Activated CD4-positive, CD25-positive, alpha-beta regulatory T cell treated with anti-CD3 and anti-CD28 coated beads, Interleukin-2, amount 50 U/mL, for 72 hours (primary cell): ENCODE results near the gene RABGAP1.

Experiments used
- DNase-seq: peaks from one replicate; pipeline ENCODE4 v3.0.0; 2021

RABGAP1 gene

DNA sequence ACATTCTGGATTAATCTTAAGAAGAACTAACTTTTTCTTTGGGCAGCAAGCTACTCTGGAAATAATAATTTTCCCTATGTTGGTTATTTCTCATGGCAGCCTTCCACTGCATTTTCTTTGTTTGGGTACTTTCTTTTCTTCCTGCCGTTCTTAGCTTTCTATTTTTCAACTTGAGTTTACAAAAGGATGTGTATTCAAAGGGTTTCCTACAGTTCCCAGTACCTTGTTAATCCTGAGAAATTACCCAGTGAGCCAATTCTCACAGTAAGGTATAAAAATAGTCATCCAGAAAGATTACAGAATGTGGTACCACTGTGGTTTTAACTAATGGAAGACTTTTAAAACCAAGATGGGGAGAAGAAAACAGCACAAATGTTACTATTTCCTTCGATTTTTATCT is 112.9 kb downstream of the RABGAP1 start:
- no peak for DNase-seq

GRCh38 chr9:123058834-123059233 is 118.0 kb downstream of the RABGAP1 start:
- no peak for DNase-seq

GRCh38 chr9:123059472-123060220 is 118.8 kb downstream of the RABGAP1 start:
- no peak for DNase-seq

DNA sequence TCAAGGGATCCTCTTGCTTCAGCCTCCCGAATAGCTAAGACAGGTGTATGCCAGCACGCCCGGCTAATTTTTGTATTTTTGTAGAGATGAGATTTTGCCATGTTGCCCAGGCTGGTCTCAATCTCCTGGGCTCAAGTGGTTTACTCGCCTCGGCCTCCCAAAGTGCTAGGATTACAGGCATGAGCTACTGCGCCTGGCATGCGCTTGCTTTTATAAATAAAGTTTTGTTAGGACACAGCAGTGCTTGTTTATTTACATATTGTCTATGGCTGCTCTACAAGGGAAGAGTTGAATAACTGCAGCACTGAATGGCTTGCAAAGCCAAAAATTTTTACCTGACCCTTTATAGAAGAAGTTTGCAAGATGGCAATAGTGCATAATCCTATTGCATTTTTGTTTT is 120.4 kb downstream of the RABGAP1 start:
- no peak for DNase-seq

- no peak for DNase-seq
These were observed 121.7 kb downstream of the RABGAP1 start for GRCh38 chr9:123062351-123063176.

- no peak for DNase-seq
These were observed 122.4 kb downstream of the RABGAP1 start for GRCh38 chr9:123063177-123063598.

GRCh38 chr9:123063896-123064295 is 123.1 kb downstream of the RABGAP1 start:
- DNase-seq: no peak

DNA sequence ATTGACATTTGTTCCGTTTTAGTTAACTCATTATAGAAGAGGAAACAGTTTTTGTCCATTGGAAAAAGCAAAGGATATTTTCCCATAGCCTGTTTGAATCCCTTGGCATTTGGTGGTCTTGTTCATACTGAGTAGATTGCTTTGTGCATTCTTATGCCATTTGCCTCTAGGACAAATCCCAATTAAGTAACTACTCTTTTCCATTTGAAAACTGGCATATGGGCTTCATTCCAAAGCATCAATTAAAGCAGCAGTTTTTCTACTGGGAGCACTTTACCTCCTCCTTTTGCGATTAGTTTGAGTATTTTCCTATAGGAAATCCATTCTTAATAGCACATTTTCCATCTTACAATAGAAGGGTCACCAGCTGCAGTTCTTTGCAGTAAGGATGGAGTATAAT is 123.9 kb downstream of the RABGAP1 start:
- DNase-seq: no peak

- DNase-seq: no peak
These were observed 124.4 kb downstream of the RABGAP1 start for GRCh38 chr9:123065196-123065595.

GRCh38 chr9:123067136-123067535 is 126.3 kb downstream of the RABGAP1 start:
- DNase-seq: no peak

- no peak for DNase-seq
These were observed 128.2 kb downstream of the RABGAP1 start for GRCh38 chr9:123069010-123069481.

DNA sequence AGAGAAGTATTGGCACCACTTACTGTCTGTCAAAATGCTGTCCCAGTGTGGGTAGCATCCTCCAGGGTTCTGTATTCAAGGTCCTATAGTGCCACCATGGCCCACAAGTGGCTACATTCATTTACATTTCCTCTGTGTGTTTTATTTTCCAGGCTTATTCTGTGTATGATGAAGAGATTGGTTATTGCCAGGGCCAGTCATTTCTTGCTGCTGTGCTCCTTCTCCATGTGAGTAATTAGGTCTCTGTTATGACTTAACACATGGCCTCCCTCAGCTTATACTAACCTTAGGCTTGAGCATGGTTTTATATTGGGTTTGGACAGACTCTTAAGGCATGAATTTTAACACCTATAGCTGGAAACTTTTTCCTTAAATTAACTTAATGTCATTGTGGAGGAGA is 129.4 kb downstream of the RABGAP1 start:
- DNase-seq: no peak

GRCh38 chr9:123072407-123072995 is 131.7 kb downstream of the RABGAP1 start:
- no peak for DNase-seq

GRCh38 chr9:123073441-123073840 is 132.6 kb downstream of the RABGAP1 start:
- no peak for DNase-seq

- no peak for DNase-seq
These were observed 133.2 kb downstream of the RABGAP1 start for GRCh38 chr9:123073991-123074422.

DNA sequence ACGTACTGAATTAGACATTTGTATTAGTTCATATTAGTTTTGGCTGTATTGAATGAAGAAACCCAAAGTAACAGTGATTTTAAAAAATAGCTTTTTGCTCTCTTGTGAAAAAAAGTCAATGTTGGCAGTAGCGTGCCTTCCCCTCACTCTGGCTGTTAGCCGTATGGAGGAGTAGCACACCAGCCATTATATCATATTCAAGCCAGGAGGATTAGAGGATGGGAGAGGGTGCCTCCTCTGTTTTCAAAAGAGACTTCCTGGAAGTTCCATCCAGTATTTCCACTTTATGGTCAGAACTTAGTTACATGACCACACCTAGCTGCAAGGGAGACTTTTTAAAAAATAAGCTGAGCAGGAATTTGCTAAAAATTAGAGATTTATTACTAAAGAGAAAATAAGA is 133.8 kb downstream of the RABGAP1 start:
- DNase-seq: no peak

DNA sequence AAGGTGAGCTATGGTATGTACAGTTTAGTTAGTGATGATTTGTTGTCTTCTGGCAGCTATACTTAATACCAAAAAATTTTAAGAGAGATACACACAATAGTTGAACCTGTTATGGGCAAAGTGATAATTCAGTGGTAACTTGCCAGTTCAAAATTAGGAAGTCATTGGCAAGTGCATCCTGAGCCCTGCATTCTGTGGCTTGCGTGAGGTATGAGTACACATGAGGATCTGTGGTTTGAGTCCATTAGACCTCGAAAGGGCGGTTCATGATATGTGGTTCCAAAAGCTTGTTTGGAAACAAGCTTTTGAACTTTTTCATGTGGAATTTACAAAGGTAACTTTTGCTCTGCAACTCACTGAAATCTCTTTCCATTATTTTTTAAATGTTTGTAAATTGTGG is 139.6 kb downstream of the RABGAP1 start:
- no peak for DNase-seq

DNA sequence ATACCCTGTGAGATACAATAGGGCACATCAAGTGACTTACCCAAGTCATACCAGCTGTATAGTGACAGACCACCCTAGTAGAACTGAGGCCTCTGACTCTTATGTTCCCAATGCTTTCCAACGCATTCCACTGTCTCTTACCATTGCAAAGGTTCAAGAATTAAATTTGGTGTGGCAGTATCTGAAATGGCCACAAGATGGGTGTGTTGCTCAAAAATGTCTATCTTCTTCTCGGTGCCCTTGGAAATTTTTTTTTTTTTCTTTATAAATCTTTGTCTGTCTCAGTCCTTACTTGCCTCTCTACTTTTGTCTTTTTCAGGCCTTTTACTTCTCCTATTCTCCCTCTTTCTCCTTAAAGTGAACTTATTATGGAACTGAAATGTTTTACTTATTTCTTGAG is 141.0 kb downstream of the RABGAP1 start:
- no peak for DNase-seq

DNA sequence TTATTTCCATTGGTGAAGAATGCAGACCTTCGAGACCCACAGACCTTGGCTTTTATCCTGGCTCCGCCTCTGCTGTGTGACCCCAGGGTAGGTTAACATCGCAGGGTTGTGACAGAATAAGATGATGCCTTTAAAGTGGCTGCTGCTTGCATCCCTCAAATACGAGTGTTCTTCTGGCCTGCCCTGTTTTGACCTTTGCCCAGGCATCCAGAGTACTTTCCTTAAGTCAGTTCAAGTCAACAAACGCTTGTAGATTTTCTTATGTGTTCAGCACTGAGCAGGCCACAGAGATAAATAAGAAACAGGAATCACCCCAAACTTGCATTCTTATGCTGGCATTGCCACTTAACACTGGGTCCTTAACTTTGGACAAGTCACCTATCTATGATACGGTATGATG is 142.9 kb downstream of the RABGAP1 start:
- DNase-seq: no peak

DNA sequence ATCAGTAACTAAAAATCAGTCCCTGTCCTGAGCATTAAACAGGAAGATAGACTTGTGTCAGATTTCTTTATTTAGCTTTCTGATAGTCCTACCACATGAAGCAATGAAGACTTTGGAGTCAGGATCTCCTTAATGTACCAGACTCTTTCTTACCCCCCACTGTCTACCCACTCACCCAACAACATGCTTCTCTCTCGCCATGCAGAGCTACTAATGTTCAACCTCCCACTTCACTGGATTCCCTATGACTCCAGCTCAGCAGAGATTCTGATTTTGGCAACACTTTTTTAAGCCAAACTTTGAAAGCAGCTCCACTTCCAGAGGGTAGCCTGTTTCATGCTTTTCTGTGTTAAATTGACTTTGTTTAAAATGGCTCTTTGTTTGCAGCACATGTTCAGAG is 143.4 kb downstream of the RABGAP1 start:
- DNase-seq: no peak

DNA sequence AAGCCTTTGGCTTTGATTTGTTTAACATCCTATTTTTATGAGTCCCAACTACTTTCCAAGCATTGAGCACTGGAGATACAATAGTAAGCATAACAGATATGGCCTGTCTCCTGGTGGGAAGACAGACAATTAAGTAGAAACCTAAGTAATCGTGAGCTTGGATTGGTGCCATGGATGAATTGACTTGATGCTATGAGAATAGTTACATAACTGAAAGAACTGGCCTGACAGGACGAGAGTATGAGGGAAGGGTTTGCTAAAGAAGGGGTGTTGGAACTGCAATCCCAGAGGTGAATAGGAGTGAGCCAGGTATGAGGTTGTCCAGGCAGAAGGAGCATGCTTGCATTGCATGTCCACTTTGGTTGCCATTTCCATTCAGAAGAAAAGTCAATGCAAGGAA is 145.1 kb downstream of the RABGAP1 start:
- DNase-seq: no peak

DNA sequence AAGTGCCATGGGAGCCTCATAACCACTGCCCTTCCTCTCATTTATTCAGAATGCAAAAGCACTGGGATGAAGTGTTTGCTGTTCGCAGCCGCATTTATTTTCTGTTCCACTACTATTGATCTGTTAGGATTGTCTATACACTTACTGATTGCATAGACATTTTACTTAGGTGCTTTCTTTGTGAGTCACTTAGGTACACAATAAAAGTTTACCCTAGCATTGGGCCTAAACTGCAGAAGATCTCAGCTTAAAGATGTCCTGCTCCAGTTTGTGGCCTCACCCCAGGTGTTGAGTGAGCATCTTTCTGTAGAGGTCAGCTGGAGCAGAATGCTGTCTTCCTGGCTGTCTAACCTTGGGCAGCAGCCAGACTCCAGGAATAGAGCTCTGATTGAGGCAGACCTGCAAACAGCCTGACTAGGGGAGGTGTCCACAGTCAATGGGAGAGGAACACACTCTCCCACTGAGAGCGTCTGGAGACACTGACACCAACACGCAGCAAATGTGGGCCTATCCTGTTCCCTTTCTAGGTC is 146.6 kb downstream of the RABGAP1 start:
- DNase-seq: no peak

DNA sequence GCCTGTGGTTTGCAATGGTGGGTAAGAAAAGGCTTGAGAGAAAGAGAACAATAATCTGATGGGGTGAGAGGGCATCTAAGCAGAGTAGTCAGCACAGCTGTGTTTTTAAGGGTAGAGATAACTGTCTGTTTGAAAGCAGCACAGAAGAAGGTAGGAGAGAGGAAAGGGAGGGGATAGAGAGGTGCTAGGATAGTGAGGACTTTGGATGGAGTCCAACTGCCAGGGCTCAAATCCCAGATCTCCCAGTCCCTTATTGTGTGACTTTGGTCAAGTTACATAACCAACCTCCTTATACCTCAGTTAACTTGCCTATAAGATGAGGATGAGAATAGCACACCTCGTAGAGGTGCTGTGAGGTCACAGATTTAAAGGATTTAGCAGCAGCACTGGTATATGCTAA is 148.2 kb downstream of the RABGAP1 start:
- DNase-seq: no peak

DNA sequence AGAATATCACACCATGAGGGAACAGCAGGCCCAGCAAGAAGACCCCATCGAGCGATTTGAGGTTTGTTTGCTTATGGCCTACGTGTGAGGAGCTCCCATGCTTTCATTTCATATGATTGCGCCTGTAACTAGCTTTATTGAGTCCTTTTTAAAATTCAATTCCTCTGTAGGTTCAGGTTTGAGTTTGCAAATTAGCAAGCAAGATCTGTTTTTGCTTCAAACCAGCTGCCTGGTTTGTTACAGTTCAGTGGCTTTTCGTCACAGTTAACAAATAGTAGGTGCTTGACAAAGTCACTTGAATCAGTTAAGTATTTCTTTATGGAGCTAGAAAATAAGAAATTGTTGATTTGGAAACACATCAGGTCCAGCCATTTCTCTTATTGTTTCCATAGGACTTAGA is 149.0 kb downstream of the RABGAP1 start:
- no peak for DNase-seq
